ENCODE data around the gene PSME1.

GRCh38 chr14:24130717-24131548 is 5.1 kb upstream of the PSME1 start:
- TF ChIP-seq CTCF (IDR thresholded peaks at IDR 0.05) (no peak), POLR2AphosphoS5 (IDR thresholded peaks at IDR 0.05) (peak in 1 of 2 donors; percentile 45), POLR2A (IDR thresholded peaks at IDR 0.05) (no peak)

Data from upper lobe of left lung (tissue), 4 donors.